Measurements from ENCODE around the gene MAT2B.

Gene MAT2B

GRCh38 chr5:163551156-163551555 lies 45.7 kb downstream of the MAT2B start:
- DNase-seq (ENCODE audit: low read depth), result no peak

GRCh38 chr5:163552536-163552935 lies 47.1 kb downstream of the MAT2B start:
- DNase-seq (ENCODE audit: low read depth), result no peak

GRCh38 chr5:163561339-163561738 lies 55.9 kb downstream of the MAT2B start:
- DNase-seq (ENCODE audit: low read depth), result no peak

- no peak for DNase-seq (ENCODE audit: low read depth)
These were observed 56.7 kb downstream of the MAT2B start for GRCh38 chr5:163562071-163562470.

- DNase-seq (ENCODE audit: low read depth), result no peak
These were observed 57.7 kb downstream of the MAT2B start for GRCh38 chr5:163563112-163563511.

GRCh38 chr5:163563880-163564279 lies 58.5 kb downstream of the MAT2B start:
- no peak for DNase-seq (ENCODE audit: low read depth)

GRCh38 chr5:163564321-163564938 lies 59.0 kb downstream of the MAT2B start:
- DNase-seq (ENCODE audit: low read depth), result peak; percentile 48

- DNase-seq (ENCODE audit: low read depth), result no peak
These were observed 60.1 kb downstream of the MAT2B start for GRCh38 chr5:163565492-163565891.

- DNase-seq (ENCODE audit: low read depth), result no peak
These were observed 60.7 kb downstream of the MAT2B start for GRCh38 chr5:163565931-163566608.

GRCh38 chr5:163566678-163567077 lies 61.3 kb downstream of the MAT2B start:
- no peak for DNase-seq (ENCODE audit: low read depth)

GRCh38 chr5:163567811-163568210 lies 62.4 kb downstream of the MAT2B start:
- no peak for DNase-seq (ENCODE audit: low read depth)

Data from activated T-cell treated with anti-CD3 and anti-CD28 coated beads for 1 hour (primary cell).